PC-9 (cell line): ENCODE results near the gene APOH. TPM values are rescaled to one million over a fixed set of nuclear protein-coding genes. Genes with fewer than 3 reads are reported as not detected.

Experiments used
- BruUV-seq: library from RNA; stranded (reverse); fragments of 400-500 nt; replicated peaks from 2 replicates; lab custom pipeline; 2021; lab: Mats Ljungman, UMichigan
- CTCF ChIA-PET: fragments of 300-600 bp; sonication (Branson Sonifier 250); formaldehyde crosslinking; loops from one replicate; lab custom pipeline; 2022; ENCODE audit warnings: antibody characterized with exemption; lab: Charles Lee
- POLR2A ChIA-PET: fragments of 300-600 bp; sonication (Branson Sonifier 250); formaldehyde crosslinking; loops from one replicate; lab custom pipeline; 2022; ENCODE audit warnings: antibody characterized with exemption; ENCODE audit not compliant: unreplicated experiment; lab: Charles Lee
- DNase-seq, 2 experiments: peaks; one replicate each; pipeline versions ENCODE4 v3.0.0 to v3.0.0-alpha.2; 2015 to 2022; ENCODE audit warnings: mixed read lengths in 1 of 2
- H2AFZ ChIP-seq: fragments of 200-600 bp; sonication (generic); 2 replicates; pipeline ENCODE4 v1.8.1; 2017; ENCODE audit warnings: antibody characterized with exemption
- H3F3A ChIP-seq: fragments of 200-600 bp; sonication (generic); 2 replicates; pipeline ENCODE4 v1.8.1; 2017; ENCODE audit warnings: antibody characterized with exemption, mild to moderate bottlenecking, low read depth; ENCODE audit not compliant: insufficient read depth
- H3K27ac ChIP-seq: fragments of 200-600 bp; sonication (generic); 2 replicates; pipeline ENCODE4 v1.6.1; 2016; ENCODE audit warnings: mixed run types
- H3K27me3 ChIP-seq: fragments of 200-600 bp; sonication (generic); 2 replicates; pipeline ENCODE4 v1.6.1; 2016; ENCODE audit warnings: low read depth, mixed run types; ENCODE audit not compliant: insufficient read depth
- H3K36me3 ChIP-seq: fragments of 200-600 bp; sonication (generic); 2 replicates; pipeline ENCODE4 v1.6.1; 2016; ENCODE audit warnings: low read depth, mixed run types
- H3K4me1 ChIP-seq: fragments of 200-600 bp; sonication (generic); replicated peaks from 2 replicates; pipeline ENCODE4 v1.6.1; 2016; ENCODE audit warnings: mixed run types; ENCODE audit not compliant: insufficient read depth
- H3K4me2 ChIP-seq: fragments of 200-600 bp; sonication (generic); 2 replicates; pipeline ENCODE4 v1.6.1; 2017; ENCODE audit warnings: mixed run types
- H3K4me3 ChIP-seq: fragments of 200-600 bp; sonication (generic); 2 replicates; pipeline ENCODE4 v1.6.1; 2016; ENCODE audit warnings: mixed run types
- H3K79me2 ChIP-seq: fragments of 200-600 bp; sonication (generic); 2 replicates; pipeline ENCODE4 v1.6.1; 2017; ENCODE audit warnings: low read depth, mixed run types
- H3K9me2 ChIP-seq: fragments of 200-600 bp; sonication (generic); 2 replicates; pipeline ENCODE4 v1.8.1; 2017; ENCODE audit warnings: mild to moderate bottlenecking; ENCODE audit not compliant: insufficient read depth
- H3K9me3 ChIP-seq: fragments of 200-600 bp; sonication (generic); 2 replicates; pipeline ENCODE4 v1.8.1; 2016; ENCODE audit warnings: low read depth; ENCODE audit not compliant: insufficient read depth
- H4K20me1 ChIP-seq: fragments of 200-600 bp; sonication (generic); 2 replicates; pipeline ENCODE4 v1.8.1; 2017; ENCODE audit not compliant: insufficient read depth
- CTCF ChIP-seq: fragments of 200-600 bp; sonication (generic); conservative IDR thresholded peaks from 2 replicates; pipeline ENCODE4 v1.6.1; 2017; ENCODE audit warnings: mixed run types, antibody characterized with exemption, mild to moderate bottlenecking, moderate library complexity
- EZH2 ChIP-seq: fragments of 200-600 bp; sonication (generic); IDR thresholded peaks from 2 replicates; pipeline ENCODE4 v1.8.0; 2017; ENCODE audit warnings: antibody characterized with exemption, low read depth
- intact Hi-C: fragments of 100-400 bp; cut with micrococcal nuclease; formaldehyde crosslinking; loops from one replicate; pipeline ENCODE4 v1.10.0; 2022; ENCODE audit not compliant: unreplicated experiment
- total RNA-seq: library from RNA; stranded (reverse); gene quantifications from 2 replicates; pipeline ENCODE4 v1.2.3, GENCODE V29; 2021

The APOH gene
- total RNA-seq, 1 experiment from 2014 or later: not detected

GRCh38 chr17:66172691-66173223 is 56.5 kb downstream of the APOH start:
- no peaks in the 10 kb centered on the region for H3F3A ChIP-seq
- no peaks in the 10 kb centered on the region for H3K36me3 ChIP-seq
- no peak for DNase-seq
- ChIA-PET POLR2A (no interaction called here), CTCF (no interaction called here)
- H3K79me2 ChIP-seq: no peaks in the 10 kb centered on the region
- no peaks in the 10 kb centered on the region for H4K20me1 ChIP-seq
- no peaks in the 10 kb centered on the region for H3K9me3 ChIP-seq
- H3K4me1 ChIP-seq: no peaks in the 10 kb centered on the region
- no peaks in the 10 kb centered on the region for H3K9me2 ChIP-seq
- H3K27ac ChIP-seq: no peak overlapping the region
- H3K27me3 ChIP-seq: no peaks in the 10 kb centered on the region
- H2AFZ ChIP-seq: no peak overlapping the region
- intact Hi-C loops: no loop called here
- H3K4me3 ChIP-seq: no peak overlapping the region
- no TSS peak for BruUV-seq
- no peak for TF ChIP-seq EZH2
- TF ChIP-seq CTCF: no peak
- H3K4me2 ChIP-seq: no peak overlapping the region

GRCh38 chr17:66172144-66172543 is 57.1 kb downstream of the APOH start:
- no peaks in the 10 kb centered on the region for H3K27me3 ChIP-seq
- H3K4me3 ChIP-seq: no peak overlapping the region
- DNase-seq: no peak
- H3K4me2 ChIP-seq: no peak overlapping the region
- H3K79me2 ChIP-seq: no peaks in the 10 kb centered on the region
- H3K36me3 ChIP-seq: no peaks in the 10 kb centered on the region
- no TSS peak for BruUV-seq
- no peaks in the 10 kb centered on the region for H3F3A ChIP-seq
- no peaks in the 10 kb centered on the region for H3K9me3 ChIP-seq
- no peaks in the 10 kb centered on the region for H3K4me1 ChIP-seq
- ChIA-PET POLR2A (interaction anchor here (0.6 kb wide), 1 partner anchor 103 kb away, joined by 3 read pairs; no protein-coding TSS in a partner anchor), CTCF (interaction anchor here (0.8 kb wide), 1 partner anchor 283 kb away, joined by 3 read pairs; no protein-coding TSS in a partner anchor)
- TF ChIP-seq CTCF (no peak), EZH2 (no peak)
- no peaks in the 10 kb centered on the region for H4K20me1 ChIP-seq
- no peak overlapping the region for H2AFZ ChIP-seq
- intact Hi-C loops: no loop called here
- no peak overlapping the region for H3K27ac ChIP-seq
- no peaks in the 10 kb centered on the region for H3K9me2 ChIP-seq

GRCh38 chr17:66171692-66172091 is 57.5 kb downstream of the APOH start:
- DNase-seq: no peak
- CTCF ChIA-PET: interaction anchor here (0.8 kb wide), 1 partner anchor 282 kb away, joined by 3 read pairs; no protein-coding TSS in a partner anchor
- no peaks in the 10 kb centered on the region for H3F3A ChIP-seq
- TF ChIP-seq CTCF: no peak
- no peak for TF ChIP-seq EZH2
- no peaks in the 10 kb centered on the region for H3K9me3 ChIP-seq
- H3K4me1 ChIP-seq: no peaks in the 10 kb centered on the region
- no peaks in the 10 kb centered on the region for H3K36me3 ChIP-seq
- H3K4me3 ChIP-seq: no peak overlapping the region
- no peaks in the 10 kb centered on the region for H3K27me3 ChIP-seq
- no peak overlapping the region for H3K27ac ChIP-seq
- H3K79me2 ChIP-seq: no peaks in the 10 kb centered on the region
- H4K20me1 ChIP-seq: no peaks in the 10 kb centered on the region
- intact Hi-C loops: no loop called here
- no peaks in the 10 kb centered on the region for H3K9me2 ChIP-seq
- H2AFZ ChIP-seq: no peak overlapping the region
- H3K4me2 ChIP-seq: no peak overlapping the region
- BruUV-seq: no TSS peak
- POLR2A ChIA-PET: interaction anchor here (0.6 kb wide), 1 partner anchor 102 kb away, joined by 3 read pairs; no protein-coding TSS in a partner anchor
